Mesendoderm (in vitro differentiated cells): ENCODE measurements around the gene TNS3.
A peak's percentile ranks its signal among the peaks of the same experiment; 100 is the strongest.
"Not testable (repeated sequence)": the region's sequence is repeated elsewhere in the genome, so short reads cannot be mapped to it uniquely, and the experiment has no call there.

ENCODE experiments used
- DNase-seq: peaks from one replicate; pipeline ENCODE4 v3.0.0; 2013
- H2AK5ac ChIP-seq: 2 replicates; pipeline ENCODE4 v1.6.1; 2013; ENCODE audit warnings: low read length, inconsistent platforms
- H2BK120ac ChIP-seq: 2 replicates; pipeline ENCODE4 v1.6.1; 2013; ENCODE audit warnings: low read depth, mild to moderate bottlenecking, low read length, moderate library complexity, mixed read lengths
- H2BK15ac ChIP-seq: replicated peaks from 2 replicates; pipeline ENCODE4 v1.6.1; 2013; ENCODE audit warnings: low read depth, mild to moderate bottlenecking, moderate library complexity
- H2BK5ac ChIP-seq: 2 replicates; pipeline ENCODE4 v1.6.1; 2013; ENCODE audit warnings: low read length, inconsistent platforms
- H3K18ac ChIP-seq: 2 replicates; pipeline ENCODE4 v1.6.1; 2013; ENCODE audit warnings: mild to moderate bottlenecking, low read length, mixed read lengths
- H3K23ac ChIP-seq: one replicate; pipeline ENCODE4 v1.6.1; 2013; ENCODE audit warnings: low read length
- H3K27ac ChIP-seq: 2 replicates; pipeline ENCODE4 v1.5.1; 2013; ENCODE audit warnings: low read depth, mild to moderate bottlenecking, inconsistent platforms, low read length, moderate library complexity
- H3K27me3 ChIP-seq: 2 replicates; pipeline ENCODE4 v1.6.1; 2013; ENCODE audit warnings: low read length, control low read depth, mild to moderate bottlenecking, inconsistent platforms; ENCODE audit not compliant: insufficient read depth, poor library complexity
- H3K36me3 ChIP-seq: 2 replicates; pipeline ENCODE4 v1.6.1; 2013; ENCODE audit warnings: low read length, inconsistent platforms; ENCODE audit not compliant: control insufficient read depth, insufficient read depth
- H3K4ac ChIP-seq: one replicate; pipeline ENCODE4 v1.6.1; 2013; ENCODE audit warnings: low read depth, mild to moderate bottlenecking, low read length, moderate library complexity
- H3K4me1 ChIP-seq: 2 replicates; pipeline ENCODE4 v1.6.1; 2013; ENCODE audit warnings: low read depth, low read length, inconsistent platforms; ENCODE audit not compliant: control insufficient read depth
- H3K4me2 ChIP-seq: 2 replicates; pipeline ENCODE4 v1.6.1; 2013; ENCODE audit warnings: low read length
- H3K4me3 ChIP-seq: 2 replicates; pipeline ENCODE4 v1.5.1; 2013; ENCODE audit warnings: mild to moderate bottlenecking, low read length
- H3K56ac ChIP-seq: one replicate; pipeline ENCODE4 v1.6.1; 2013; ENCODE audit warnings: low read length
- H3K79me1 ChIP-seq: 2 replicates; pipeline ENCODE4 v1.6.1; 2013; ENCODE audit warnings: low read length, inconsistent platforms
- H3K79me2 ChIP-seq: 2 replicates; pipeline ENCODE4 v1.6.1; 2013; ENCODE audit warnings: mild to moderate bottlenecking, low read length; ENCODE audit not compliant: control insufficient read depth, insufficient read depth
- H3K9ac ChIP-seq: 2 replicates; pipeline ENCODE4 v1.6.1; 2013; ENCODE audit warnings: low read length, inconsistent platforms
- H4K5ac ChIP-seq: one replicate; pipeline ENCODE4 v1.6.1; 2013; ENCODE audit warnings: low read length
- H4K8ac ChIP-seq: one replicate; pipeline ENCODE4 v1.6.1; 2013; ENCODE audit warnings: low read depth, mild to moderate bottlenecking, control low read depth, low read length, moderate library complexity
- WGBS: extraction: QIAGEN DNeasy Blood & Tissue Kit; methylation state at CpG from one replicate; pipeline ENCODE4 v1.1.7; 2013; ENCODE audit warnings: low lambda C conversion rate, missing lambda C conversion rate; ENCODE audit not compliant: insufficient coverage; ENCODE audit errors: extremely low coverage; 5-methylcytosine and 5-hydroxymethylcytosine counted together

Gene TNS3

DNA sequence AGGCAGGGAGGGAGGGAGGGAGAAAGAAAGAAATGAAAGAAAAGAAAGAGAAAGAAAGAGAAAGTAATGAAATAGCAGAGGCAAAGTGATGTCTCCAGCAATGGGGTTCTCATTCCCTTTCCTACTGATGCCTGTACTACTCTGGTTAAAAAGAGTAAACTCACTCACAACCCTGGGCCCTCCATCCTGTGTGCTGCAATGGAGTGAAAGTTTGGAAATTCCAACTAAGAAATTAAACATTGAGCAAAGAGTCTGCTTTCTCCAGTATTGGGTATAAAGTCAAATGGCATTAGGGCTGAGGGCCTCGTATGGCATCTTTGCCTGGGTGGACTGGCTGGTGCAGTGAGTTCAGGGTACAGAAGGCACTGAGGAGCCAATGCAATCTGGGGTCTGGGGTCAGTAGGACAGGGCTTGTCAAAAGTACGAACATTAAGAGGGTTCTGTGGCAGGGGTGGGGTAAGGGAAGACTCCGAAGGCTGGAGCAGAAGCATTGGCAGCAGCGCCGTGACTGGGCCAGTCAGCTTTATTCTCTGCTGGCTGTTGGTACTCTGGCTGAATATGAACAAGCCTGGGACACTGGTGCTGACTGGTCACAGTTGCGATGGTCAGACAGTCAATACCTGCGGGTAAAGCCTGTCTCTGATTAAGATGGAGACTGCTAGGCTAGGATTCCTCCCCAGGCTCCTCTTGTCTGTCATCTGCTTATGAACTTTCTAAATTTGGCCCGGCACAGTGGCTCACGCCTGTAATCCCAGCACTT lies 24.1 kb upstream of the TNS3 start:
- H3K56ac ChIP-seq: no peak overlapping the region
- H3K4me1 ChIP-seq: no peaks in the 10 kb centered on the region
- H3K4me3 ChIP-seq: no peak overlapping the region
- no peak overlapping the region for H2BK120ac ChIP-seq
- no peak overlapping the region for H3K4me2 ChIP-seq
- H2AK5ac ChIP-seq: no peak overlapping the region
- H3K23ac ChIP-seq: no peak overlapping the region
- H2BK15ac ChIP-seq: no peak overlapping the region
- no peak overlapping the region for H4K5ac ChIP-seq
- no peak overlapping the region for H2BK5ac ChIP-seq
- H3K27ac ChIP-seq: no peak overlapping the region
- no peak overlapping the region for H3K9ac ChIP-seq
- WGBS: no CpG with 5 or more reads among the region's 9 CpGs
- H3K79me1 ChIP-seq: no peaks in the 10 kb centered on the region
- no peak overlapping the region for H4K8ac ChIP-seq
- no peaks in the 10 kb centered on the region for H3K36me3 ChIP-seq
- H3K79me2 ChIP-seq: no peaks in the 10 kb centered on the region
- H3K18ac ChIP-seq: no peak overlapping the region
- DNase-seq: no peak
- no peak overlapping the region for H3K4ac ChIP-seq
- H3K27me3 ChIP-seq: no peaks in the 10 kb centered on the region

DNA sequence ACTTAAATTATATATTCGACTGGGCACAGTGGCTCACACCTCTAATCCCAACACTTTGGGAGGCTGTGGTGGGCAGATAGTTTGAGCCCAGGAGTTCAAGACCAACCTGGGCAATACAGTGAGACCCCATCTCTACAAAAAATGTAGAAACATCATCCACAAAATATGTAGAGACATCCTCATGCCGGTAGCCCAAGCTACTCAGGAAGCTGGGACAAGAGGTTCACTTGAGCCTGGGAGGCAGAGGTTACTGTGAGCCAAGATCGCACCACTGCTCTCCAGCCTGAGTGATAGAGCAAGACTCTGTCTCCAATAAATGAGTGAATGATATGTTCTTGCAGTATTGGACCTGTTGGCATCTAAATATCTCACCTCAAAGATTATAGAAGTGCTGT lies 22.6 kb upstream of the TNS3 start:
- no peaks in the 10 kb centered on the region for H3K4me1 ChIP-seq
- H3K36me3 ChIP-seq: no peaks in the 10 kb centered on the region
- no peak overlapping the region for H2BK120ac ChIP-seq
- H2AK5ac ChIP-seq: no peak overlapping the region
- H3K56ac ChIP-seq: no peak overlapping the region
- no peaks in the 10 kb centered on the region for H3K79me1 ChIP-seq
- H4K5ac ChIP-seq: no peak overlapping the region
- H3K23ac ChIP-seq: no peak overlapping the region
- H3K9ac ChIP-seq: no peak overlapping the region
- no peak overlapping the region for H3K27ac ChIP-seq
- H2BK5ac ChIP-seq: no peak overlapping the region
- H3K18ac ChIP-seq: no peak overlapping the region
- no CpG with 5 or more reads among the region's 3 CpGs for WGBS
- no peak overlapping the region for H3K4me2 ChIP-seq
- H3K4me3 ChIP-seq: no peak overlapping the region
- no peak for DNase-seq
- H3K79me2 ChIP-seq: no peaks in the 10 kb centered on the region
- no peak overlapping the region for H2BK15ac ChIP-seq
- no peak overlapping the region for H4K8ac ChIP-seq
- H3K27me3 ChIP-seq: no peaks in the 10 kb centered on the region
- H3K4ac ChIP-seq: no peak overlapping the region

GRCh38 chr7:47603514-47604255 lies 21.8 kb upstream of the TNS3 start:
- not testable (repeated sequence) for H2BK5ac ChIP-seq, H2BK120ac ChIP-seq, H3K4me2 ChIP-seq, H3K4me1 ChIP-seq, H2AK5ac ChIP-seq, H3K9ac ChIP-seq, H3K18ac ChIP-seq, H3K23ac ChIP-seq, H3K56ac ChIP-seq, H3K27ac ChIP-seq, H2BK15ac ChIP-seq, H3K36me3 ChIP-seq, H3K4ac ChIP-seq, H3K79me2 ChIP-seq, DNase-seq, H3K27me3 ChIP-seq, H4K5ac ChIP-seq, H3K4me3 ChIP-seq, H4K8ac ChIP-seq, H3K79me1 ChIP-seq
- no CpG with 5 or more reads among the region's 13 CpGs for WGBS

- no peaks in the 10 kb centered on the region for H3K79me2 ChIP-seq
- H2BK5ac ChIP-seq: no peak overlapping the region
- no peaks in the 10 kb centered on the region for H3K79me1 ChIP-seq
- no peak overlapping the region for H3K56ac ChIP-seq
- no peak overlapping the region for H4K5ac ChIP-seq
- no peak overlapping the region for H3K23ac ChIP-seq
- no peaks in the 10 kb centered on the region for H3K27me3 ChIP-seq
- no peak overlapping the region for H2BK15ac ChIP-seq
- no peaks in the 10 kb centered on the region for H3K4me1 ChIP-seq
- no peak overlapping the region for H3K4ac ChIP-seq
- no peak overlapping the region for H3K18ac ChIP-seq
- H3K4me2 ChIP-seq: no peak overlapping the region
- peak; percentile 60 for DNase-seq
- H3K9ac ChIP-seq: no peak overlapping the region
- no peak overlapping the region for H2AK5ac ChIP-seq
- H4K8ac ChIP-seq: no peak overlapping the region
- H3K27ac ChIP-seq: no peak overlapping the region
- no CpG with 5 or more reads among the region's 7 CpGs for WGBS
- no peak overlapping the region for H3K4me3 ChIP-seq
- H3K36me3 ChIP-seq: no peaks in the 10 kb centered on the region
- no peak overlapping the region for H2BK120ac ChIP-seq
Observed at GRCh38 chr7:47602272-47603004, 20.5 kb upstream of the TNS3 start.

DNA sequence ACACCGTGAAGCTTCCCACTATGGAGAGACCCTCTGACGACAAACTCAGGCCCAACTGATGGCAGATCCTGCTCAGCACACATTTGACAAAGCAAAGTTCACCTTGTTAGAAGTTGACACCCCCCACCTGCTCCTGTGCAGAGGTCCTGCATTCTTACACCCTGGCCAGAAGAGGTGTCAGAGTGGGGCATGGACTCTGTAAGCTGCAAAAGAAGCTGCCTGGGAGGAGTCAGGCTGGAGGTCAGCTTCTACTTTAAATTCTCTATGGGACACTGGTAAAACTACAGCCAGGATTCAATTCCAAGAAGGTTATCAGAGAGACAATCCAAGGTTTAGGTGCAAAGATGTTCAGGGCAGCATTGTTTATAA lies 20.0 kb upstream of the TNS3 start:
- no CpG with 5 or more reads among the region's 2 CpGs for WGBS
- no peak overlapping the region for H2BK5ac ChIP-seq
- no peak overlapping the region for H3K27ac ChIP-seq

More for the DNA sequence above, 20.0 kb upstream of the TNS3 start:
- Histone ChIP-seq H2AK5ac (no peak overlapping the region), H3K18ac (no peak overlapping the region), H3K79me2 (no peaks in the 10 kb centered on the region), H2BK120ac (no peak overlapping the region), H3K36me3 (no peaks in the 10 kb centered on the region), H3K56ac (no peak overlapping the region), H3K23ac (no peak overlapping the region), H3K4me3 (no peak overlapping the region), H3K4me2 (no peak overlapping the region), H2BK15ac (no peak overlapping the region), H3K27me3 (no peaks in the 10 kb centered on the region), H4K8ac (no peak overlapping the region), H3K79me1 (no peaks in the 10 kb centered on the region), H3K9ac (no peak overlapping the region), H3K4me1 (no peaks in the 10 kb centered on the region), H3K4ac (no peak overlapping the region), H4K5ac (no peak overlapping the region)
- no peak for DNase-seq
